ENCODE data around the gene SRSF7. TPM values are rescaled to one million over a fixed set of nuclear protein-coding genes. Genes with fewer than 3 reads are reported as not detected.

SRSF7 gene
- total RNA-seq, 4 donors from 2014 or later, result 39.0 to 109 (median 73.4) TPM

DNA sequence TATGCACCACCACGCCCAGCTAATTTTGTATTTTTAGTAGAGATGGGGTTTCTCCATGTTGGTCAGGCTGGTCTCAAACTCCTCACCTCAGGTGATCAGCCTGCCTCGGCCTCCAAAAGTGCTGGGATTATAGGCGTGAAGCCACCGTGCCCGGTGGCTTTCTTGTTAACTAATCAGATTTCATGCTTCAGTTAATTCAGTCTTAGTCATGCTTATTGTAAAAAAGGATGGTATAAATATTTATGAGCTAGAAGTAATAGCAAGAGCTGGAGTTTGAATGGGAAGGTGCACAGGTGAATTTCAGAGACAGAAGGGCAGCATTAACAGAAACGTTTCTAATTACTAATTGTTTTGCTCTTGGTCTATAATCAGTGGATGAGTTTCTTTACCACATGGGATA, 37.1 kb upstream of the SRSF7 start:
- no peaks in the 10 kb centered on the region for H3K36me3 ChIP-seq
- H3K27me3 ChIP-seq, result no peaks in the 10 kb centered on the region
- H3K27ac ChIP-seq, result no peak overlapping the region
- TF ChIP-seq POLR2AphosphoS5 (IDR thresholded peaks at IDR 0.05) (no peak), EP300 (IDR thresholded peaks at IDR 0.05) (no peak), POLR2A (IDR thresholded peaks at IDR 0.05) (no peak)
- TF ChIP-seq, protein P1, sequence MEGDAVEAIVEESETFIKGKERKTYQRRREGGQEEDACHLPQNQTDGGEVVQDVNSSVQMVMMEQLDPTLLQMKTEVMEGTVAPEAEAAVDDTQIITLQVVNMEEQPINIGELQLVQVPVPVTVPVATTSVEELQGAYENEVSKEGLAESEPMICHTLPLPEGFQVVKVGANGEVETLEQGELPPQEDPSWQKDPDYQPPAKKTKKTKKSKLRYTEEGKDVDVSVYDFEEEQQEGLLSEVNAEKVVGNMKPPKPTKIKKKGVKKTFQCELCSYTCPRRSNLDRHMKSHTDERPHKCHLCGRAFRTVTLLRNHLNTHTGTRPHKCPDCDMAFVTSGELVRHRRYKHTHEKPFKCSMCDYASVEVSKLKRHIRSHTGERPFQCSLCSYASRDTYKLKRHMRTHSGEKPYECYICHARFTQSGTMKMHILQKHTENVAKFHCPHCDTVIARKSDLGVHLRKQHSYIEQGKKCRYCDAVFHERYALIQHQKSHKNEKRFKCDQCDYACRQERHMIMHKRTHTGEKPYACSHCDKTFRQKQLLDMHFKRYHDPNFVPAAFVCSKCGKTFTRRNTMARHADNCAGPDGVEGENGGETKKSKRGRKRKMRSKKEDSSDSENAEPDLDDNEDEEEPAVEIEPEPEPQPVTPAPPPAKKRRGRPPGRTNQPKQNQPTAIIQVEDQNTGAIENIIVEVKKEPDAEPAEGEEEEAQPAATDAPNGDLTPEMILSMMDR (IDR thresholded peaks at IDR 0.05), result no peak
- no peaks in the 10 kb centered on the region for H3K4me1 ChIP-seq
- H3K4me3 ChIP-seq, result no peak overlapping the region
- ATAC-seq, result no peak
- H3K9me3 ChIP-seq, result no peaks in the 10 kb centered on the region
- WGBS, 2 donors (ENCODE audit: low coverage in 1 of 2), result 96% methylated on average over 6 of the region's 6 CpGs; no CpG with 5 or more reads in 1 of the 2 donors

DNA sequence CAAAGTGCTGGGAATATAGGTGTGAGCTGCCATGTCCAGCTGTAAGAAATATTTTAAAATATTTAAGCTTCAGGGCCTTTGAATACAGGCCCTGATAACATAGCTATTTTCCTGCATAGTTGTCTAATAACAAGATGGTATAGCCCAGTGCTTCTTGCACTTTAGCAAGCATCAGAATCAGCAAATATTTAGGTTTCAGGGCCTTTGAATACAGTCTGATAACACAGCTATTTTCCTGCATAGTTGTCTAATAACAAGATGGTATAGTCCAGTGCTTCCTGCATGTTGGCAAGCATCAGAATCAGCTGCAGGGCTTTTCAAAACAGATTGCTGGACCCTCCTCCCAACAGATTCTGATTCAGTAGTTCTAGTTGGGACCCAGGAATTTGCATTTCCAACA, 32.4 kb upstream of the SRSF7 start:
- Histone ChIP-seq H3K4me1 (peaks cover 0 to 7% (median 5%) of the 10 kb centered on the region in 3 donors), H3K27me3 (no peaks in the 10 kb centered on the region), H3K27ac (no peak overlapping the region), H3K36me3 (peaks cover 0 to 30% of the 10 kb centered on the region in 2 donors), H3K9me3 (no peaks in the 10 kb centered on the region), H3K4me3 (no peak overlapping the region)
- no peak for ATAC-seq
- TF ChIP-seq POLR2AphosphoS5 (IDR thresholded peaks at IDR 0.05), result no peak
- TF ChIP-seq EP300 (IDR thresholded peaks at IDR 0.05), result no peak
- TF ChIP-seq, protein P1 (IDR thresholded peaks at IDR 0.05), result no peak
- TF ChIP-seq POLR2A (IDR thresholded peaks at IDR 0.05), result no peak

DNA sequence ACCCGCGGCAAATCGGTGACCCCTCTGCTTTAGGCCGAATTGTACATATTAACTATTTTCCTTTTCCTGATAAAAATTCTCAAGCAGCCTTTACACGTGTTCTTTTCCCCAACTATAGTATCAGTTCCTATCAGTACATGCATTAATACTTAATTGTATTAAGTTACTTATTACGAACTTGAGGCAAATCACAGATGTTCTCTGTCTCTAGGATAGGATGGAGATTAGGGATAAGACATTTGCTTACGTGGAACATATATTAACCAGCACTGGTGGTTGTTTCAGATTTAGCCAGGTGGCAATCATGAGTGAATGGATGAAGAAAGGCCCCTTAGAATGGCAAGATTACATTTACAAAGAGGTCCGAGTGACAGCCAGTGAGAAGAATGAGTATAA, 27.5 kb upstream of the SRSF7 start:
- 5 to 11% methylated on average over 8 of the region's 8 CpGs for WGBS, 2 donors (ENCODE audit: low coverage in 1 of 2)
- H3K4me3 ChIP-seq, result peak overlapping the region; percentile 49 to 61
- H3K36me3 ChIP-seq, result peaks cover 0 to 30% of the 10 kb centered on the region in 2 donors
- H3K27me3 ChIP-seq, result no peaks in the 10 kb centered on the region
- peak overlapping the region in 3 of 4 donors; percentile 68 to 79 (median 76) for H3K27ac ChIP-seq
- ATAC-seq, result no peak
- TF ChIP-seq POLR2A (IDR thresholded peaks at IDR 0.05) (no peak), POLR2AphosphoS5 (IDR thresholded peaks at IDR 0.05) (no peak), EP300 (IDR thresholded peaks at IDR 0.05) (no peak)
- TF ChIP-seq, protein P1 (IDR thresholded peaks at IDR 0.05), result no peak
- H3K4me1 ChIP-seq, result peaks cover 0 to 14% (median 5%) of the 10 kb centered on the region in 3 donors
- no peaks in the 10 kb centered on the region for H3K9me3 ChIP-seq

DNA sequence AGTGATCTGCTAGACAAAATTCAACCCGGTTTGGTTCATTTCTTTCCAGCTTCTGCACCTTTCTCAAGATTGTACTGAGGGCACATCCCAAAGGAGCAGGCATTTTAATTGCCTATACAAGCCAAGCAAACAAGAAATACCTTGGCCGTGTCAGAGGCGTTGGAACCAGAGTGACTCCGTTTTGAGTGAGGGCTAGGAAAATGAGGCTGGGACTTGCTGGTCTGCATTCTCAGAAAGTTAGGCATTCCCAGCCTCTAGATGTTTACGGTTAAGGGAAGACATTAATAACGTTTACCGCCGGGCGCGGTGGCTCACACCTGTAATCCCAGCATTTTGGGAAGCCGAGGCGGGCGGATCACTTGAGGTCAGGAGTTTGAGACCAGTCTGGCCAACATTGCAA, 25.4 kb upstream of the SRSF7 start:
- 90 to 92% methylated on average over 2 to 6 of the region's 13 CpGs for WGBS, 2 donors (ENCODE audit: low coverage in 1 of 2)
- peaks cover 0 to 14% (median 5%) of the 10 kb centered on the region in 3 donors for H3K4me1 ChIP-seq
- no peak overlapping the region for H3K27ac ChIP-seq
- ATAC-seq, result no peak
- peaks cover 0 to 19% of the 10 kb centered on the region in 2 donors for H3K36me3 ChIP-seq
- TF ChIP-seq POLR2AphosphoS5 (IDR thresholded peaks at IDR 0.05) (no peak), POLR2A (IDR thresholded peaks at IDR 0.05) (no peak), EP300 (IDR thresholded peaks at IDR 0.05) (no peak)
- TF ChIP-seq, protein P1 (IDR thresholded peaks at IDR 0.05), result no peak
- no peak overlapping the region for H3K4me3 ChIP-seq
- no peaks in the 10 kb centered on the region for H3K27me3 ChIP-seq
- no peaks in the 10 kb centered on the region for H3K9me3 ChIP-seq

DNA sequence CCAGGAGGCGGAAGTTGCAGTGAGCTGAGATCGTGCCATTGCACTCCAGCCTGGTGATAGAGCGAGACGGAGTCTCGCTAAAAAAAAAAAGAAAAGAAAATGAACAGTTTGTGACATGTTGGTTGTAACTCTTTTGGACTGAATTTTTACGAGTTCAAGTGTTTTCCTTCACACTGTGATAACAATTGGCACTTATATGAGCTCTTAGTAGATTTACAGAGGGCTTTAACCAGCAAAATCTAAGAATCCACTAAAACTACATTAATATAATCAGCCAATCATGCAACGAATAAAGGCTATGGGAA, 24.7 kb upstream of the SRSF7 start:
- H3K4me1 ChIP-seq, result peaks cover 0 to 14% (median 5%) of the 10 kb centered on the region in 3 donors
- no peaks in the 10 kb centered on the region for H3K9me3 ChIP-seq
- TF ChIP-seq POLR2AphosphoS5 (IDR thresholded peaks at IDR 0.05) (no peak), EP300 (IDR thresholded peaks at IDR 0.05) (no peak), POLR2A (IDR thresholded peaks at IDR 0.05) (no peak)
- TF ChIP-seq, protein P1 (IDR thresholded peaks at IDR 0.05), result no peak
- H3K27me3 ChIP-seq, result no peaks in the 10 kb centered on the region
- H3K36me3 ChIP-seq, result peaks cover 0 to 12% of the 10 kb centered on the region in 2 donors
- WGBS, 2 donors (ENCODE audit: low coverage in 1 of 2), result 77 to 78% methylated on average over 2 to 7 of the region's 7 CpGs
- no peak overlapping the region for H3K27ac ChIP-seq
- no peak overlapping the region for H3K4me3 ChIP-seq
- ATAC-seq, result no peak

Measured in gastroesophageal sphincter (tissue), 4 donors.